OCI-LY1 (cell line): ENCODE results near the gene CXXC4.

Source experiments
- H2AFZ ChIP-seq: fragments of 200-600 bp; sonication (generic), shearing (Covaris generic); 2 replicates; pipeline ENCODE4 v1.6.0; 2014; ENCODE audit warnings: antibody characterized with exemption, mild to moderate bottlenecking, low read length
- H3F3A ChIP-seq: fragments of 200-600 bp; sonication (generic), shearing (Covaris generic); 2 replicates; pipeline ENCODE4 v1.6.0; 2014; ENCODE audit warnings: mild to moderate bottlenecking, antibody characterized with exemption, low read length, moderate library complexity; ENCODE audit not compliant: insufficient read depth
- H3K27ac ChIP-seq: fragments of 200-600 bp; sonication (generic); 2 replicates; pipeline ENCODE4 v1.5.1; 2014; ENCODE audit warnings: low read length, mixed run types, mild to moderate bottlenecking, low read depth; ENCODE audit not compliant: poor library complexity, severe bottlenecking
- H3K27me3 ChIP-seq: fragments of 200-600 bp; sonication (generic); 2 replicates; pipeline ENCODE4 v1.6.0; 2014; ENCODE audit warnings: antibody characterized with exemption, mild to moderate bottlenecking, low read length, moderate library complexity; ENCODE audit not compliant: insufficient read depth
- H3K36me3 ChIP-seq: fragments of 200-600 bp; sonication (generic); 2 replicates; pipeline ENCODE4 v1.6.1; 2014; ENCODE audit warnings: mild to moderate bottlenecking, antibody characterized with exemption, low read length, moderate library complexity, mixed read lengths; ENCODE audit not compliant: insufficient read depth
- H3K4me1 ChIP-seq: fragments of 200-600 bp; sonication (generic); 2 replicates; pipeline ENCODE4 v1.5.1; 2014; ENCODE audit warnings: mild to moderate bottlenecking, low read length, moderate library complexity; ENCODE audit not compliant: insufficient read depth, severe bottlenecking
- H3K4me2 ChIP-seq: fragments of 200-600 bp; sonication (generic), shearing (Covaris generic); 2 replicates; pipeline ENCODE4 v1.6.1; 2014; ENCODE audit warnings: low read length
- H3K4me3 ChIP-seq: fragments of 200-600 bp; sonication (generic); 2 replicates; pipeline ENCODE4 v1.5.1; 2014; ENCODE audit warnings: low read length, low read depth, mild to moderate bottlenecking, mixed read lengths; ENCODE audit not compliant: poor library complexity, severe bottlenecking
- H3K79me2 ChIP-seq: fragments of 200-600 bp; shearing (Covaris generic); 2 replicates; pipeline ENCODE4 v1.6.1; 2016; ENCODE audit warnings: mixed run types, low read length, mixed read lengths; ENCODE audit not compliant: insufficient read depth
- H3K9ac ChIP-seq: fragments of 200-600 bp; sonication (generic), shearing (Covaris generic); 2 replicates; pipeline ENCODE4 v1.6.1; 2014; ENCODE audit warnings: mild to moderate bottlenecking, low read length, mixed read lengths
- H3K9me2 ChIP-seq: fragments of 200-600 bp; sonication (generic), shearing (Covaris generic); 2 replicates; pipeline ENCODE4 v1.6.1; 2014; ENCODE audit warnings: low read depth, mild to moderate bottlenecking, low read length, mixed read lengths
- H3K9me3 ChIP-seq: fragments of 200-600 bp; shearing (Covaris generic); 2 replicates; pipeline ENCODE4 v1.6.1; 2014; ENCODE audit warnings: low read length, mixed read lengths
- H4K20me1 ChIP-seq: fragments of 200-600 bp; sonication (generic), shearing (Covaris generic); 2 replicates; pipeline ENCODE4 v1.6.0; 2016; ENCODE audit warnings: mild to moderate bottlenecking, low read length; ENCODE audit not compliant: insufficient read depth
- CTCF ChIP-seq: fragments of 200-600 bp; sonication (generic), shearing (Covaris generic); IDR thresholded peaks from 2 replicates; pipeline ENCODE4 v1.5.1; 2017; ENCODE audit warnings: mild to moderate bottlenecking, antibody characterized with exemption, low read length, moderate library complexity, mixed read lengths
- EZH2 ChIP-seq: fragments of 200-600 bp; sonication (generic), shearing (Covaris generic); IDR thresholded peaks from 2 replicates; pipeline ENCODE4 v1.8.0; 2017; ENCODE audit warnings: borderline replicate concordance, mixed run types, mild to moderate bottlenecking, antibody characterized with exemption, low read length, moderate library complexity, mixed read lengths

Gene CXXC4

GRCh38 chr4:104444685-104445084 lies 50.0 kb downstream of the CXXC4 start:
- no peak for TF ChIP-seq CTCF
- no peak overlapping the region for H3K4me3 ChIP-seq
- no peak overlapping the region for H2AFZ ChIP-seq
- no peaks in the 10 kb centered on the region for H3K9me2 ChIP-seq
- H4K20me1 ChIP-seq, result no peaks in the 10 kb centered on the region
- no peak overlapping the region for H3K27ac ChIP-seq
- H3K27me3 ChIP-seq, result no peaks in the 10 kb centered on the region
- peaks cover 7% of the 10 kb centered on the region for H3K4me1 ChIP-seq
- no peaks in the 10 kb centered on the region for H3F3A ChIP-seq
- H3K4me2 ChIP-seq, result no peak overlapping the region
- no peaks in the 10 kb centered on the region for H3K9me3 ChIP-seq
- no peak overlapping the region for H3K9ac ChIP-seq
- no peaks in the 10 kb centered on the region for H3K79me2 ChIP-seq
- H3K36me3 ChIP-seq, result no peaks in the 10 kb centered on the region

- Histone ChIP-seq H3K4me3 (no peak overlapping the region), H3K4me1 (no peaks in the 10 kb centered on the region)
Observed at GRCh38 chr4:104436542-104436941, 58.2 kb downstream of the CXXC4 start.

GRCh38 chr4:104429150-104429741 lies 65.4 kb downstream of the CXXC4 start:
- no peaks in the 10 kb centered on the region for H3K79me2 ChIP-seq
- H3K4me2 ChIP-seq, result no peak overlapping the region
- TF ChIP-seq CTCF (no peak), EZH2 (no peak)
- no peak overlapping the region for H2AFZ ChIP-seq
- peaks cover 19% of the 10 kb centered on the region for H3K4me1 ChIP-seq
- no peaks in the 10 kb centered on the region for H3K36me3 ChIP-seq
- peaks cover 12% of the 10 kb centered on the region for H3K9me3 ChIP-seq
- H3K9ac ChIP-seq, result no peak overlapping the region
- H4K20me1 ChIP-seq, result no peaks in the 10 kb centered on the region
- H3K27ac ChIP-seq, result no peak overlapping the region
- no peaks in the 10 kb centered on the region for H3K9me2 ChIP-seq
- H3F3A ChIP-seq, result no peaks in the 10 kb centered on the region
- H3K4me3 ChIP-seq, result no peak overlapping the region
- H3K27me3 ChIP-seq, result no peaks in the 10 kb centered on the region

More at GRCh38 chr4:104436542-104436941, 58.2 kb downstream of the CXXC4 start:
- Histone ChIP-seq H3K9me3 (no peaks in the 10 kb centered on the region), H2AFZ (peak overlapping the region; percentile 78; the same call in 1 of the 2 replicates), H3K27ac (no peak overlapping the region), H4K20me1 (no peaks in the 10 kb centered on the region), H3K4me2 (no peak overlapping the region), H3F3A (no peaks in the 10 kb centered on the region), H3K27me3 (no peaks in the 10 kb centered on the region), H3K79me2 (no peaks in the 10 kb centered on the region), H3K9ac (no peak overlapping the region), H3K9me2 (no peaks in the 10 kb centered on the region), H3K36me3 (no peaks in the 10 kb centered on the region)
- TF ChIP-seq EZH2, result no peak
- no peak for TF ChIP-seq CTCF
